ENCODE measurements around the gene SPDYE1.
"Not testable (repeated sequence)": the region's sequence is repeated elsewhere in the genome, so short reads cannot be mapped to it uniquely, and the experiment has no call there.

The SPDYE1 gene

GRCh38 chr7:43997532-43997931 lies at the start of gene SPDYE1:
TSS of gene SPDYE1 (plus strand) at chr7:43997897. CDS start at chr7:43999950, 2,053 bp downstream.
- not testable (repeated sequence) for H3K4me3 ChIP-seq (replicated peaks; ENCODE audit: low read depth, low read length); DNase-seq (ENCODE audit: low read depth)

GRCh38 chr7:43952028-43952427 lies 45.7 kb upstream of the SPDYE1 start:
- DNase-seq (ENCODE audit: low read depth) = no peak
- no peak for TF ChIP-seq CTCF (IDR thresholded peaks at IDR 0.05; ENCODE audit: low read length, missing control alignments)
- H3K4me3 ChIP-seq (replicated peaks; ENCODE audit: low read depth, low read length) = no peak overlapping the region

GRCh38 chr7:43953071-43953470 lies 44.6 kb upstream of the SPDYE1 start:
- no peak for TF ChIP-seq CTCF (IDR thresholded peaks at IDR 0.05; ENCODE audit: low read length, missing control alignments)
- no peak for DNase-seq (ENCODE audit: low read depth)
- no peak overlapping the region for H3K4me3 ChIP-seq (replicated peaks; ENCODE audit: low read depth, low read length)

GRCh38 chr7:43954524-43955228 lies 43.0 kb upstream of the SPDYE1 start:
- peak; percentile 69 for DNase-seq (ENCODE audit: low read depth)
- TF ChIP-seq CTCF (IDR thresholded peaks at IDR 0.05; ENCODE audit: low read length, missing control alignments) = peak; percentile 66
- H3K4me3 ChIP-seq (replicated peaks; ENCODE audit: low read depth, low read length) = no peak overlapping the region

GRCh38 chr7:43956027-43956426 lies 41.7 kb upstream of the SPDYE1 start:
- no peak for DNase-seq (ENCODE audit: low read depth)
- TF ChIP-seq CTCF (IDR thresholded peaks at IDR 0.05; ENCODE audit: low read length, missing control alignments) = no peak
- H3K4me3 ChIP-seq (replicated peaks; ENCODE audit: low read depth, low read length) = no peak overlapping the region

GRCh38 chr7:43960933-43961332 lies 36.8 kb upstream of the SPDYE1 start:
- no peak for DNase-seq (ENCODE audit: low read depth)
- no peak for TF ChIP-seq CTCF (IDR thresholded peaks at IDR 0.05; ENCODE audit: low read length, missing control alignments)
- no peak overlapping the region for H3K4me3 ChIP-seq (replicated peaks; ENCODE audit: low read depth, low read length)

- DNase-seq (ENCODE audit: low read depth); H3K4me3 ChIP-seq (replicated peaks; ENCODE audit: low read depth, low read length): not testable (repeated sequence)
Measured at GRCh38 chr7:43966392-43966791, 31.3 kb upstream of the SPDYE1 start.

GRCh38 chr7:43968172-43969040 lies 29.3 kb upstream of the SPDYE1 start:
- not testable (repeated sequence) for DNase-seq (ENCODE audit: low read depth); H3K4me3 ChIP-seq (replicated peaks; ENCODE audit: low read depth, low read length)

- not testable (repeated sequence) for H3K4me3 ChIP-seq (replicated peaks; ENCODE audit: low read depth, low read length); DNase-seq (ENCODE audit: low read depth)
Measured at GRCh38 chr7:43969586-43969985, 28.1 kb upstream of the SPDYE1 start.

GRCh38 chr7:43970698-43971097 lies 27.0 kb upstream of the SPDYE1 start:
- DNase-seq (ENCODE audit: low read depth); H3K4me3 ChIP-seq (replicated peaks; ENCODE audit: low read depth, low read length): not testable (repeated sequence)

- DNase-seq (ENCODE audit: low read depth) = peak; percentile 4
Measured at GRCh38 chr7:43974033-43974573, 23.6 kb upstream of the SPDYE1 start.

More at GRCh38 chr7:43974033-43974573, 23.6 kb upstream of the SPDYE1 start:
- not testable (repeated sequence) for H3K4me3 ChIP-seq (replicated peaks; ENCODE audit: low read depth, low read length)
